Stimulated activated CD4-positive, alpha-beta T cell treated with anti-CD3 and anti-CD28 coated beads, Interleukin-1b, Interleukin-23, amount 100 ng/mL, for 48 hours (primary cell): ENCODE data around the gene KRTAP10-4.

Experiments used
- DNase-seq: peaks from one replicate; pipeline ENCODE4 v3.0.0-alpha.2; 2020

Gene KRTAP10-4

DNA sequence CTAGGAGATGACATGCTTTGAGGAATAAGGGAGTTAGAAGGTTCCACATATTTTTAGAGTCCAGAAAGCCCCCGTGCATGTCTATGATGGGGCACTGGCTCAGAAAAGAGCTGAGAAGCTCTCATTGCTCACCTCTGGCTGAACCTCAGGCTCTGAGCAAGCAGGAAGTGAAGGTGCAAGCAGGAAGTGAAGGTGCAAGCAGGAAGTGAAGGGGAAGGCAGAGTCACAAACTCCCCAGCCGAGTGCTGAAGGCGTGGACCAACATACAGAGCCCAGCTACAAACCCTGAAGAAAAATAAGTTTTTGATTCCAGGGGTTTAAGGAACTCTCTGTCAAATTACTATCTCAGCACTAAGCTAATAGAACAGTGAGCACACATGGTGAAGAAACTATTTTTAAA, 45.4 kb downstream of the KRTAP10-4 start:
- DNase-seq, result peak; percentile 62

DNA sequence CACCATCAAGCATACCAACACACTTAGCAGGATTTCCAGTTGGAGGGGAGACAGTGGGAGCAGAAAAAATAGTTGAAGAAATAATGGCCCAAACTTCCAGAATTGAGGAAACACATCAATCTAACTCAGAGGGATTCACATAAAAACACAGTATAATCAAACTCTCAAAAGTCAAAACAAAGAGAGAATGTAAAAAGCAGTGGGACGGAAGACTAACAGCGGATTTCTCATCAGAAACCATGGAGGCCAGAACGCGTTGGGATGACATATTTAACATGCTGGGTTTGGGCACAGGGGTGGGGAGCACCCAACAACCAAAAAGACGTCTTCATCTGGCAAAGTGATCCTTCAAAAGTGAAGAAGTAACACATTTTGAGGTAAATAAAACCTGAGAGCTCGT, 46.4 kb downstream of the KRTAP10-4 start:
- no peak for DNase-seq

DNA sequence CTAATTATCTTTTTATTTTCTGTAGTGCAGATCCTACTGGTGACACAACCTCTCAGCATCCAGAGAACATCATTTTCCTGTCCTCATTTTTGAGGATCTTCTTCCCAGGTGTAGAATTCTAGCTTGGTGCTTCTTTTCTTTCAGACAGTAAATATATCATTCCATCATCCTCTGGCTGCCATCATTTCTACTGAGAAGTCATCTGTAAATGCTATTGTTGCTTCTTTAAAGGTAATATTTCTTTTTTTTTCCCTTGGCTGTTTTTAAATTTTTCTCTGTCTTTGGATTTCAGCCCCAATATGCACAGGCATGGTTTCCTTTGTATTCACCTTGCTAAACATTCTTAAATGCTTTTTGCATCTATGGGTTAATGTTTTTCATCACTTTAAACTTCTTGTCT, 50.0 kb downstream of the KRTAP10-4 start:
- no peak for DNase-seq
